DND-41 (cell line): ENCODE data around the gene CEBPG.

Source experiments
- EZH2 ChIP-seq: IDR thresholded peaks from 3 replicates; pipeline ENCODE4 v1.6.1; 2012; ENCODE audit warnings: borderline replicate concordance, low read depth, mild to moderate bottlenecking, moderate library complexity, low read length, inconsistent platforms; ENCODE audit not compliant: severe bottlenecking
- TF ChIP-seq, protein P1 (sequence below): IDR thresholded peaks from 2 replicates; pipeline ENCODE4 v1.5.1; 2012; ENCODE audit warnings: borderline replicate concordance, low read length, moderate library complexity, mild to moderate bottlenecking; ENCODE audit not compliant: poor library complexity, severe bottlenecking; ENCODE audit errors: extremely low read depth

DNA sequence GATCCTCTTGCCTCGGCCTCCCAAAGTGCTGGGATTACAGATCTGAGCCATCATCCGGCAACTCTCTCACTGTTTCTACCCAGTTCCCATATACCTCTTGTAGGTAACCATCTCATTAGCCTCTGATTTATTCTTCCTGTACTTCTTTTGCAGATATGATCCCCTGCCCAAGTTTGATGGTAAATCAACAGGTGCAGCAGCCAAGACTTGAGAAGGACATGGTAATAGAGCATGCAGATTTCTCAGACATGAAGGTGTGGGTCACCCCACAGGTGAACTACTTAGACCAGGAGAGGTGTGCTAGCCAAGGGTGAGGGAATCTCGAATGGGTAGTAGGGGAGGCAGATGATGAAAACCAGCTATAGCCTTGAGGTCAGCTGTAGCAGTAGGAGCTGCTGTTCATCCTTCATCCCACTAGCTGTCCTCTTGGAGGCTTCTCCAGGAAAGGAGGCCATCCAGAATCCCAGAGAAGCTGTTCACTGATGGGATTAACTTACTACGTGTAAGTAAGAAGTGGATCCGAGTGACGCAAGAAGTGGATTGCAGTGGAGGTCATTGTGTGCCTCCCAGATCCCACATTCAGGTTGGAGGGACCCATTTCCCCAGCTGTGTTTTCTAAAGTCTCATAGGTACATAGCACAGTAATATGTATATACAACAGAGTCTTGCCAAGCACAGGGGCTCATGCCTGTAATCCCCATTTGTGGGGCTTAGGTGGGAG is 10.8 kb upstream of the CEBPG start:
- no peak for TF ChIP-seq EZH2
- TF ChIP-seq, protein P1, sequence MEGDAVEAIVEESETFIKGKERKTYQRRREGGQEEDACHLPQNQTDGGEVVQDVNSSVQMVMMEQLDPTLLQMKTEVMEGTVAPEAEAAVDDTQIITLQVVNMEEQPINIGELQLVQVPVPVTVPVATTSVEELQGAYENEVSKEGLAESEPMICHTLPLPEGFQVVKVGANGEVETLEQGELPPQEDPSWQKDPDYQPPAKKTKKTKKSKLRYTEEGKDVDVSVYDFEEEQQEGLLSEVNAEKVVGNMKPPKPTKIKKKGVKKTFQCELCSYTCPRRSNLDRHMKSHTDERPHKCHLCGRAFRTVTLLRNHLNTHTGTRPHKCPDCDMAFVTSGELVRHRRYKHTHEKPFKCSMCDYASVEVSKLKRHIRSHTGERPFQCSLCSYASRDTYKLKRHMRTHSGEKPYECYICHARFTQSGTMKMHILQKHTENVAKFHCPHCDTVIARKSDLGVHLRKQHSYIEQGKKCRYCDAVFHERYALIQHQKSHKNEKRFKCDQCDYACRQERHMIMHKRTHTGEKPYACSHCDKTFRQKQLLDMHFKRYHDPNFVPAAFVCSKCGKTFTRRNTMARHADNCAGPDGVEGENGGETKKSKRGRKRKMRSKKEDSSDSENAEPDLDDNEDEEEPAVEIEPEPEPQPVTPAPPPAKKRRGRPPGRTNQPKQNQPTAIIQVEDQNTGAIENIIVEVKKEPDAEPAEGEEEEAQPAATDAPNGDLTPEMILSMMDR, result no peak
